ENCODE measurements around the gene EHF. TPM values are rescaled to one million over a fixed set of nuclear protein-coding genes. Genes with fewer than 3 reads are reported as not detected.

EHF gene
- total and polyA plus RNA-seq, 2 of the 13 experiments (the other 11 are each of a cell fraction or from before 2014, with no cell fraction given): 0.04 to 0.46 TPM

GRCh38 chr11:34639545-34639944 lies 18.7 kb downstream of the EHF start:
- ChIA-PET CTCF (ENCODE audit: low intra/inter-chr PET ratio, low total read pairs) (no interaction called here), POLR2A (interaction anchor here (1.3 to 8.8 kb wide), 6 partner anchors 15 to 276 kb away, joined by 3 to 145 read pairs (median 6); no protein-coding TSS in a partner anchor)
- in situ Hi-C loops (cut with HindIII; ENCODE audit: extremely low pct_ligation_motif_present, low pct_unique_long_range_greater_than_20kb) (no loop called here), intact Hi-C loops (cut with micrococcal nuclease; ENCODE audit: unreplicated experiment) (no loop called here)
- no peak overlapping the region for H3K27ac ChIP-seq (ENCODE audit: extremely low read length, insufficient read depth, low read length)
- H2AFZ ChIP-seq (ENCODE audit: low read length): no peak overlapping the region
- H3K36me3 ChIP-seq (replicated peaks in 1 of 2; ENCODE audit: control insufficient read depth in 1 of 2, insufficient read depth in 2 of 2, low read length in 2 of 2): no peaks in the 10 kb centered on the region
- H3K9ac ChIP-seq (ENCODE audit: insufficient read depth, low read depth, low read length): no peak overlapping the region
- BruUV-seq (replicated peaks): no TSS peak
- H3K27me3 ChIP-seq (ENCODE audit: control insufficient read depth in 1 of 2, insufficient read depth in 2 of 2, low read length in 2 of 2): no peaks in the 10 kb centered on the region
- H3K9me3 ChIP-seq (ENCODE audit: low read length): no peaks in the 10 kb centered on the region
- no peak for DNase-seq (ENCODE audit: low spot score)
- H3K4me1 ChIP-seq (ENCODE audit: insufficient read depth, low read length): peaks cover 83% of the 10 kb centered on the region
- 63% methylated on average over 4 of the region's 4 CpGs for WGBS (ENCODE audit: low lambda C conversion rate)
- peak; percentile 8; the same call in 1 of the 3 replicates for ATAC-seq
- no peaks in the 10 kb centered on the region for H4K20me1 ChIP-seq (ENCODE audit: insufficient read depth, low read length)
- no peaks in the 10 kb centered on the region for H3K79me2 ChIP-seq (ENCODE audit: insufficient read depth, low read length)
- TF ChIP-seq ZNF652 (CRISPR knock-in tag; IDR thresholded peaks at IDR 0.05; ENCODE audit: borderline replicate concordance, low read depth) (peak; percentile 71), GTF3A (CRISPR knock-in tag; conservative IDR thresholded peaks at IDR 0.05) (0 out of 2 replicates have a peak, but pooled peaks have one; percentile 15), ZNF619 (CRISPR knock-in tag; IDR thresholded peaks at IDR 0.05) (0 out of 2 replicates have a peak, but pooled peaks have one; percentile 4), ZNF501 (CRISPR knock-in tag; IDR thresholded peaks at IDR 0.05) (0 out of 2 replicates have a peak, but pooled peaks have one; percentile 11), ZNF724P (CRISPR knock-in tag; IDR thresholded peaks at IDR 0.05; ENCODE audit: borderline replicate concordance) (peak; percentile 13; the same call in 1 of the 2 replicates), ZNF761 (CRISPR knock-in tag; conservative IDR thresholded peaks at IDR 0.05) (0 out of 2 replicates have a peak, but pooled peaks have one; percentile 15)
- TF ChIP-seq, protein P1, sequence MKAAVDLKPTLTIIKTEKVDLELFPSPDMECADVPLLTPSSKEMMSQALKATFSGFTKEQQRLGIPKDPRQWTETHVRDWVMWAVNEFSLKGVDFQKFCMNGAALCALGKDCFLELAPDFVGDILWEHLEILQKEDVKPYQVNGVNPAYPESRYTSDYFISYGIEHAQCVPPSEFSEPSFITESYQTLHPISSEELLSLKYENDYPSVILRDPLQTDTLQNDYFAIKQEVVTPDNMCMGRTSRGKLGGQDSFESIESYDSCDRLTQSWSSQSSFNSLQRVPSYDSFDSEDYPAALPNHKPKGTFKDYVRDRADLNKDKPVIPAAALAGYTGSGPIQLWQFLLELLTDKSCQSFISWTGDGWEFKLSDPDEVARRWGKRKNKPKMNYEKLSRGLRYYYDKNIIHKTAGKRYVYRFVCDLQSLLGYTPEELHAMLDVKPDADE (CRISPR knock-in tag; IDR thresholded peaks at IDR 0.05): no peak
- TF ChIP-seq, protein P2, sequence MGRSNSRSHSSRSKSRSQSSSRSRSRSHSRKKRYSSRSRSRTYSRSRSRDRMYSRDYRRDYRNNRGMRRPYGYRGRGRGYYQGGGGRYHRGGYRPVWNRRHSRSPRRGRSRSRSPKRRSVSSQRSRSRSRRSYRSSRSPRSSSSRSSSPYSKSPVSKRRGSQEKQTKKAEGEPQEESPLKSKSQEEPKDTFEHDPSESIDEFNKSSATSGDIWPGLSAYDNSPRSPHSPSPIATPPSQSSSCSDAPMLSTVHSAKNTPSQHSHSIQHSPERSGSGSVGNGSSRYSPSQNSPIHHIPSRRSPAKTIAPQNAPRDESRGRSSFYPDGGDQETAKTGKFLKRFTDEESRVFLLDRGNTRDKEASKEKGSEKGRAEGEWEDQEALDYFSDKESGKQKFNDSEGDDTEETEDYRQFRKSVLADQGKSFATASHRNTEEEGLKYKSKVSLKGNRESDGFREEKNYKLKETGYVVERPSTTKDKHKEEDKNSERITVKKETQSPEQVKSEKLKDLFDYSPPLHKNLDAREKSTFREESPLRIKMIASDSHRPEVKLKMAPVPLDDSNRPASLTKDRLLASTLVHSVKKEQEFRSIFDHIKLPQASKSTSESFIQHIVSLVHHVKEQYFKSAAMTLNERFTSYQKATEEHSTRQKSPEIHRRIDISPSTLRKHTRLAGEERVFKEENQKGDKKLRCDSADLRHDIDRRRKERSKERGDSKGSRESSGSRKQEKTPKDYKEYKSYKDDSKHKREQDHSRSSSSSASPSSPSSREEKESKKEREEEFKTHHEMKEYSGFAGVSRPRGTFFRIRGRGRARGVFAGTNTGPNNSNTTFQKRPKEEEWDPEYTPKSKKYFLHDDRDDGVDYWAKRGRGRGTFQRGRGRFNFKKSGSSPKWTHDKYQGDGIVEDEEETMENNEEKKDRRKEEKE (IDR thresholded peaks at IDR 0.05): no peak
- no peak for FAIRE-seq
- peak overlapping the region in 1 of 3 experiments; percentile 47; a peak in 1 of 6 replicates for H3K4me3 ChIP-seq (replicated peaks in 1 of 3; ENCODE audit: insufficient read depth in 1 of 3, low read depth in 2 of 3, low read length in 3 of 3)
- H3K4me2 ChIP-seq (ENCODE audit: low read depth, low read length): peak overlapping the region; percentile 64

Measured in HepG2 (cell line).